Muscle of back (tissue), 11 donors: ENCODE results near the gene NPLOC4. TPM values are rescaled to one million over a fixed set of nuclear protein-coding genes. Genes with fewer than 3 reads are reported as not detected.

Experiments used
- DNase-seq, 3 donors: peaks; one replicate each; pipeline versions ENCODE4 v3.0.0 to v3.0.0-alpha.2; 2013
- polyA plus RNA-seq, 10 donors: library from polyadenylated mRNA; unstranded; fragments of 120-200 nt; gene quantifications; one replicate each; pipeline ENCODE4 v1.2.1, GENCODE V29; 2013; ENCODE audit not compliant: insufficient read length in 10 of 10

Gene NPLOC4
- polyA plus RNA-seq, 10 donors: 43.8 to 57.8 (median 50.6) TPM

DNA sequence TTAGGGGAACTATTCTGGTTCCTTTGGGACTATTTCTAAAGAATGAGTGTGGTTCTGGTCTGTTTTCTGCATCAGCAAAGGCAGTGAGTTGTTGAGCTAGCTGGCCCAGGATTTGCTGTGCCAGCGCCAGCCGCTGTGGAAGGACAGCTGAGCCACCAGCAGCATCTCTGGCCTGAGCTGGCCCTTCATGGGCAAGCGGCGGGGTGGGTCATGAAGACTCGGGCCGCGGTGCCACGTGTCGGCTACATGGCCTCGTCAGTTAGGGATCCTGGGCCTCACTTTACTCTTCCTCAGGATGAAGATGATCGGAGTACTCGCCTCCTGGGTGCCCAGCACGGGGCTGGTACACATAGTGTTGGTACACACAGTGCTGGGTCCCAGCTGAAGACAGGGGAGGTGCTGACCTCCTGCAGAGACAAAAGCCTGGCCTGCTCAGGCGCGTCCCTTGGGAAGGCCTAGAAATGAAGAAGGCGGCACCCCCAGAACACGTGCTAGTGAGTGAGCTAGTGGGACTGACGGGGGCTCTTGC, 66.9 kb downstream of the NPLOC4 start:
- DNase-seq: no peak

DNA sequence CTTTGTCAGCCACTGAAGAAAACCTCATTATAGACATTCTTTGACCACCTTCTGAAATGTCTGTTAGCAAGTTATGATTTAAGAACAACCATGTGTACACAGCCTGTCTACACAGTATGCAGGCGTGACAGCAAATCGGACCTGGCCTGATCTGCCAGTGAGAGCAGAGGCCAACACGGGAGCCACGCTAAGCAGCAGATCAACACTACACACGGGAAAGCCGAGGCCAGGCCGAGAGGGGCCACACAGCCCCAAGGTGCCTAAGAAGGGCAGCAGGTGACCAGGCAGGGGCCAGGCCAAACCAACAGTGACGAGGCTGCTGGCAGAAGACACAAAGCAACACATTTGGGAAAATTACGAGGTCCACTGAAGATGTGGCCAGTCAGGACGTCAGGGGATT, 68.5 kb downstream of the NPLOC4 start:
- no peak for DNase-seq

DNA sequence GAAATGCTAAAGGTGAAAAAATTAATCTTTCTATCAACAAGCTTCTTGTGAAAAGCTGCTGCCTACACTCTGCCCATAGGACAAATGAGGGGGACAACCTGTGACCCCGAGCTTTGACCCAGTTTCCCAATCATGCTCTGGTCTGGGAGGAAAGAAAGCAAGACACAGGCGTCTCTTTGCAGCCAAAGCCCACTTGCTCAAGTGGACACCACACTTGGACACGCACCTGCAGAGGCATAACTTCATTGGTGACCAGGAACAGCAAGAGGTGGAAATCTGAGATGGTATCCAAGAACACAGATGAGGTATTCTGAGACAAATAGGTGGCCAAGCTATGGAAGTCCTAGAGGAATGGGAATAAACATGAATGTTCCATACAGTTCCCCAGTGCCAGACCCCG, 69.7 kb downstream of the NPLOC4 start:
- peak in 1 of 3 donors; percentile 44 for DNase-seq

DNA sequence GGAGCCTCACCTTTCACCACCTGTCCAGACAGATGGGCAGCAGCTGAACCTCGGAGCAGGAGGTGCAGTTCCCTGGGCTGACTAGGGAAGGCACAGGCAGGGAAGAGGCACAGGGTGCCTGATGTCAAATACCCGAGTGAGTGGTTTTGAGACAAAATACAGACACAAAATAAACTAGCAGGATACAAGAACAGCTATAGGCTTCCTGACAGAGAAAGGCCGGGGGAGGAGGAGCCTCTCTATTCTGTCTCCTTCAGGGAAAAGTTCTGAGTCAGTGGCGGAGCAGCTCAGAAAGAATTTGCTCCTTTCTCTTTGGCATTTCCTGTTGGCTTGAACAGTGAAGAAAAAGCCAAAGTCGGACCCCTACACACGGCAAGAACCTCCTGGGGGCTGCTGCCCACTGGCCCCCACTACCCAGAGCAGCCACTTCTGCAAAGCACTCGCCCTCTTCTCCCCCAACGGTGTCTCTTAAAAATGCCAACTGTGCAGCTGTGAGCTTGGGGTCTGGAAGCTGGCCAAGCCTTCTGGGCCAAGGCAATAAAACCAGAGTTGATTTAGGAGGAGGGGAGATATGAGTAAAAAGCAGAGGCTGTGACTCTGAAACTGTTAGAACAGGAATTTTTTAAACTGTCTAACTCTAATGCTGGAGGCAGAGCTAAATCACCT, 70.3 kb downstream of the NPLOC4 start:
- DNase-seq: peak; percentile 85 to 96 (median 93)

DNA sequence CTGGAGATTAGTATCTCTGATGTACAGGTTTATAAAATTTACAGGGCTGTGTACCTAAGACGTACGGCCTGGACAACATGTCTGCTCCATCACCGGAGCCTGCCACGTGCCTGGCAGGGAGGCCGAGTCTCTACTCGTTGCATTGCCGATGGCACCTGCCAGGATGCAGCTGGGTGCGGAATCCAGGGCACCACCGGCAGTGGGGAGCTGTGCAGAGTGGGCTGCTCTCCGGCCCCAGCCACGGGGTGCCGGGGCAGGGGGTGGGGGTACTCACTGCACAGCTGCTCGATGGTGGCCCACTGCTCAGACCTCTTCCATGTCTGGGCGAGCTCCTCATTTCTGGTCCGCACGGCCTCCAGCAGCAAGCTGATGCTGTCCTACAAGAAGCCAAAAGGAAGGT, 71.7 kb downstream of the NPLOC4 start:
- no peak for DNase-seq

DNA sequence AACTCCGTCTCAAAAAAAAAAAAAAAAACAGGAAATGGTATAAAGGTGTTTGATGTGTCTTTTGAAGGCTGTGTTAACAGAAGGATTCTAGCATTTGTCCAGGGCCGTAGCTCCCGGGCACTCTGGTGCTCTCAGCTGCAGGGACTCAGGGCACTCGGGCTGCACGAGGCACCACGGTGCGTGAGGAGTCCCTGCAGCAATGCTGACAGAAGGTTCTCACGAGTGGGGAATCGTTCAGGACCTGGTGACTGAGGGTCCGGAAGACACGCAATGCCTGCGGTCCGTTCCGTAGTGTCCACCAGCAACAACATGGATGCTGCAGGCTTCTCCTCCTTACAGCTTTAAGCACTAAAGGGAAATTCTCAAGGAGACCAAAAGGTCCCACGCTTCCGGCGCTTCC, 72.1 kb downstream of the NPLOC4 start:
- DNase-seq: no peak

DNA sequence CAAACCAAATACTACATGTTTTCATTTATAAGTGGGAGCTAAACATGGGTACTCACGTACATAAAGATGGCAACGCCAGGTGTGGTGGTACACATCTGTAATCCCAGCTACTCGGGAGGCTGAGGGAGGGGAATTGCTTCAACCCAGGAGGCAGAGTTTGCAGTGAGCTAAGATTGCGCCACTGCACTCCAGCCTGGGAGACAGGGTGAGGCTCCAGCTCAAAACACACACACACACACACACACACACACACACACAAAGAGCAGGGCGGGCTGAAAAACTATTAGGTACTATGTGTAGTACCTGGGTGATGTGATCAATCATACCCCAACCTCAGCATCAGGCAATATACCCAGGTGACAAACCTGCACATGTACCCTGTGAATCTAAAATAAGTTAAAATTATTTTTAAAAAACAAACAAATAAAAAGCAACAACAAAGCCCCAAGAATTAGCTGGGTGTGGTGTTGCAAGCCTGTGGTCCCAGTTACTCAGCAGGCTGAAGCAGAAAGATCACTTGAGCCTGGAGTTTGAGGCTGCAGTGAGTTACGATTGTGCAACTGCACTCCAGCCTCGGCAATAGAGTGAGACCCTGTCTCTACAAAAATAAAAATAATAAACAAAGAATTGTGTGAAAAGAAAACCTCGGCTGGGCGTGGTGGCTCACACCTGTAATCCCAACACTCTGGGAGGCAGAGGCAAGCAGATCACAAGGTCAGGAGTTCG, 72.9 kb downstream of the NPLOC4 start:
- no peak for DNase-seq

DNA sequence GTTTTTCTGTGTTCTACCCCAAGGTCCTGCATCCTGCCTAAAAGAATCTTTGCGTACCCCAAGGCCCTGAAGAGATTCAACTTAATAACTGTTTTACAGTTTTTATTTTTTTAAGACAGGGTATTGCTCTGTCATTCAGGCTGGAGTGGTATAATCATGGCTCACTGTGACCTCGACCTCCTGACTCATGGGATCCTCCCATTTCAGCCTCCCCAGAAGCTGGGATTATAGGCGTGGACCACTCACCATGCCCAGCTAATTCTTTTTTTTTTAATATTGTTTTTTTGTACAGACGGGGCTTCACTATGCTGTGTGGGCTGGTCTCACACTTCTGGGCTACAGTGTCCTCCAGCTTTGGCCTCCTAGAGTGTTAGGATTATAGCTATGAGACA, 75.4 kb downstream of the NPLOC4 start:
- DNase-seq: no peak

DNA sequence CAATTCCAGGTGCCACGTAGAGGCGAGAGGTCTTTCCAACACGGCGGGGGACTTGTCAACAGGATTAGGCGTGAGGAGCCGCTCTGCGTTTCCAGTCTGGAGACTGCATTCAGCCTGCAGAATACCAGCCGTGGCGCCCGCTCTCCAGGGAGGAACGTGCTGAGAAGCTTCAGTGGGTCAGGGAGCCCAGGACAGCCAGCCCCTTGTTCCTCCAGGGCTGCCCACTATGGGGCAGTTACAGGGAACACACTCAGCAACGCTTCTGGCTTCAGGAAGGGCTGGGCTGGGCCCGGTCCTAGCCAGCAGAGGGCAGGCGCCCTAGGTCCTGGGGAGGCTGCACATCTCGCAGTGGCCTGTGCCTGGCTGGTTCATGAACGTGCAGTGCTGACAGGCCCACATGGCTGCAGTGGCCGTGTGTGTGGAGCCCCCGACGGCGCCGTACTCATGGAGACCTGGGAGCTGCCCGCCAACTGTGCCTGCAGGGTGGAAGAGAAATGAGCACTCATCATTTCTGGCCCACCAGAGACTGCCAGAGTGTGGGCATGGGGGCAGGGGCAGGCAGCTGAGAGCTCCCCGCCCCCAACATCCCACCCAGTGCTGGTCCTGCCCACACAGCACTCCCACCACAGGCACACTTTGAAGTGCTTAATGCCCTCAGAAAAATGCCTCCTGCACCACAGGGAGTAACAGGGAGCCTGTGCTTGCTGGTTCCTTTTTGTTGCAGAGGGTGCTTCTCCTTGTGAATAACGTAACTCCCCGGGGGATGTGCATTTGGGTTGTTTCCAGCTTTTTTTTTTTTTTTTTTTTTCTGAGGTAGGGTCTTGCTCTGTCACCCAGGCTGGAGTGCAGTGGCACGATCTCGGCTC, 77.7 kb downstream of the NPLOC4 start:
- no peak for DNase-seq

DNA sequence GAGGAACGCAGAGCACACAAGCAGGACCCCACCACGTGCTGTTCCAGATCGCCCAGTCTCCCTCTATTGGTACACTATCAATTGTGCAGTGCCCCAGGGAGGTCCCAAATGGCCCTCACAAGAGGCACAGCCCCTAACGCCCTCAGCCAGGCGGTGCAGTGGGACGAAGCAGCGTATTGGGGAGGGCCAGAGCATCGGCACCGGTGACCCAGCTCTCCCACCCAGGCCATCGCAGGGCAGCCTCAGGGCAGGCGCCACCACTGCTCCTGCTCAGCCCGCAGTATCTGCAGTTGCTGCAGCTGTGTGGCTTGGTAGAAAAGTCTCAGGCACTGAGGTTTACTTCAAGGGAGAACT, 78.8 kb downstream of the NPLOC4 start:
- DNase-seq: no peak

DNA sequence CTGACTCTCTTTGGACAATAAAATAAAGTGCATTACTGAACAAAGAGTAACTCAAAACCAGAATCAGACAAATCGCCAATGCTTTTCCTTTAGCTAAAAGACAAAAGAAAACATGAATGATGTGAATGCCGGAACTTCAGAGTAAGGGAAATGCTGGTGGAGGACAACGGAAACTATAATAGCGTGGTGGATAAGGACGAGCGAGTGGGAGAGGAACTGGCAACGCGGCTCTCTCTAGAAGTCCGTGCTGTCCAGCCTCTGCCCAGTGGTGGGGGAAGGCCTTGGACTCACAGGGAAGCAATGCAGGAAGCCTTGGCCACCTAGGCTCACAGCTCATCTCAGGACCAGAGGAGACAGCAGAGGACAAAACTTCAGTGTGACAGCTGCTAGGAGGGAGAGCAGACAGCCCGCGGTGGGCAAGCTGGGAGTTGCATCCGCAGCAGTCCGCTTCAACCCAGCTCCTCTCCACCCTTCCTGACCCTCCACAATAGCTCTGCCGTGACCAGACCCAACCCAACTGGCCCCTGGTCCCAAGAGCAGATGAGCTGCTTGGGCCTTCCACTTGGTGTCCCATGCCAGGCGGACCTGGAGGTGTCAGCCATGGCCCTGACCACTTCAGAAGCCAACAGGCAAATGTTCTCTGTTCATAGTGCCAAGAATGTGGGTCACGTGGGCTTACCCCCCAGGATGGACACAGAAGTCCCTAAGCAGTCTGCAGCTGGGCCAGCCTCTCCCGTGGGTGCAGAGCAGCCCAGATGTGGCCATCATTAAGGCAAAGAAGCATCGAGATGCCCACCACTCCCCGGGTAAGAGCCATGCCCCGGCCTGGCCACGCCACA, 79.4 kb downstream of the NPLOC4 start:
- no peak for DNase-seq

DNA sequence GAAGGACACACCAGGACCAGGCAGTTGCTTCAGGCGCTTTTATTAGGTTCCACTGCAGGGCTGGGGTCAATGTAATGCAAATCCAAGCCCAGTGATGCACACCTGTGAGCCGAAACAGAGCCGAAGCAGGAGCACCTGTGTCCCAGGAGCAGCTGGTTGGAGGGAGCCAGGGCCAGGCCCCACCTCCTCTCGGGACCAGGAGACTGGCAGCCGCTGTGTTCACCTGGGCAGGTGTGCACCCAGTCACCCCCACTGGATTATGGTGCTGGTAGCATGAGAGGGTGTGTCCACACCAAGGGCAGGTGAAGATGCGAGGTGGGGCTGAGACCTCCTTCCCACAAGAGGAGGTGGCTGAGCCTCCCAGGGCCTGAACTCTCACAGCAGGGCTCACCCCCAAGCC, 80.0 kb downstream of the NPLOC4 start:
- no peak for DNase-seq

DNA sequence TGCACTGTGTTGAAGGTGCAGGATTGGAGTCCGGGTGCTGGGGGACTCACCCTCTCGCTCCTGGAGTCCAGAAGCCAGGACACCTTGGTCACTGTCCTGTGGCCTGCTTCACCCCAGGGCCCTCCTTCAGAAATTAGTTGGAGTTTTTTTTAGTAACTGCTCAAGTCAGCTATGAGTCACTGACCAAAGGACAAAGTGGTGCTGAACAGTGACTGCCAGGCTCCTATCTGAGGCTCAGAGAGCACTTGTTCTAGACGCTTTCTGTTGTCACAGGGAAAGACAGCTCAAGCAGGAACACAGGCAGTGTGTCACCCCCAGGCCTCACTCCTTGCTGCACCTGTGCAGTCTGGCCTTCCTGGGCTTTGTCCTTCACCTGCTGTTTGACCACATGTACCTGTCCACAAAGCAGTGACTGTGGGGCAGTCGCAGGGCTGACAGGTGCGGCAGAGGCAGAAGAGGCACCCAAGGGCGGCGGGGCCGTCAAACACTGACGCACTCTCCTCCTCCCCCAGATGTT, 80.7 kb downstream of the NPLOC4 start:
- DNase-seq: no peak

DNA sequence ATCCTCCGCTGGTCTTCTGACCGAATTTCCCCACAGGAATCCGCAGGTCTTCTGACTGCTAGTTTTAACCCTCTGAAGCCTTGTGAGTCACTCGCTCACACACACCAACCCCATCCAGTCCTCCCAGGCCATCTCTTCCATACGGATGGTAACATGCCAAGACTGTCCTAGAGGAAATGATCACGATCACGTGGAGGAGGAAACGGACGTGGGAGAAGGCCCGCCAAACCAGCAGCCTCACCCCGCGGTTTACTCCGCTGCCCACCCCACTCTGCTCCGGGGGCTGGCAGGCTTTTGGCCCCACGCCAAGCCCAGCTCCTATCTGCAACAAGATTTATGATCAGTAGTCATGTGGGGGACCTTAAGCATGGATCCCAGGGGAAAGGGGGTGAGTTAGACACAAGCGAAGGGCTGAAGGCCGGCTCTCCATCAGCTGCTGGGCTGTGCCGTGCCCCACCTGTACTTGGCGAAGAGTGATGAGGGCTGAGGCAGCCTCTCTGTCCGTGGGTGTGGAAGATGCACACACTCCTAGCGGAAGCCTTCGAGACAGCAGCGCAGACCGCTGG, 83.2 kb downstream of the NPLOC4 start:
- peak in 2 of 3 donors; percentile 41 to 90 for DNase-seq

DNA sequence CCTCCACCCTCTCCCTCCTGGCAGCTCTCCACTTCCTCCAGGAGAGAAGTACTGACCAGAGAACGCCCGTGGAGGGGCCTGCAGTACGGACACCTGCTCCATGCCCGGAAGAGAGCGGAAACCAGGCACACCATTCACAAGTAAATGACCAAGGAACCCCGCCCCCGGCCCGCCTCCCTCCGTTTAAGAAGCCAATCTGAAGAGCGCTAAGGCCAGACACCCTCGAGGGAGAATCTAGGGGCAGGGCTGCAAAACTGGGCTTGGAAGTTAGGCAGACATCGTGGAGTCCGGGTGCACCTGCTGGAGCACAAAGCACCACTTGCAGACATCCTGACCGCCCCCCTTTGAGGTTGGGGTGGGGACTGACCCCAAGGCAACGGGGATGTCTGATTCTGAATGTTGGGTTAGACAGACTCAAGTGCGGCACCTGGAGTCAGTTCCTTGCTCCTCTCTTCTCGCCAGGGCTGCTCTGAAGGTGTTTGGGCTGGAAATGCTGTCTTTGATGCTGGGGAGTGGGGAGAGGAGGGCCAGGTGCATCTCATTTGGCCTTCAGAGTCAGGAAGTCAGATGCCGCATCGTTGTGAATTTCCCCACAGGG, 83.8 kb downstream of the NPLOC4 start:
- peak; percentile 56 to 90 (median 72) for DNase-seq

DNA sequence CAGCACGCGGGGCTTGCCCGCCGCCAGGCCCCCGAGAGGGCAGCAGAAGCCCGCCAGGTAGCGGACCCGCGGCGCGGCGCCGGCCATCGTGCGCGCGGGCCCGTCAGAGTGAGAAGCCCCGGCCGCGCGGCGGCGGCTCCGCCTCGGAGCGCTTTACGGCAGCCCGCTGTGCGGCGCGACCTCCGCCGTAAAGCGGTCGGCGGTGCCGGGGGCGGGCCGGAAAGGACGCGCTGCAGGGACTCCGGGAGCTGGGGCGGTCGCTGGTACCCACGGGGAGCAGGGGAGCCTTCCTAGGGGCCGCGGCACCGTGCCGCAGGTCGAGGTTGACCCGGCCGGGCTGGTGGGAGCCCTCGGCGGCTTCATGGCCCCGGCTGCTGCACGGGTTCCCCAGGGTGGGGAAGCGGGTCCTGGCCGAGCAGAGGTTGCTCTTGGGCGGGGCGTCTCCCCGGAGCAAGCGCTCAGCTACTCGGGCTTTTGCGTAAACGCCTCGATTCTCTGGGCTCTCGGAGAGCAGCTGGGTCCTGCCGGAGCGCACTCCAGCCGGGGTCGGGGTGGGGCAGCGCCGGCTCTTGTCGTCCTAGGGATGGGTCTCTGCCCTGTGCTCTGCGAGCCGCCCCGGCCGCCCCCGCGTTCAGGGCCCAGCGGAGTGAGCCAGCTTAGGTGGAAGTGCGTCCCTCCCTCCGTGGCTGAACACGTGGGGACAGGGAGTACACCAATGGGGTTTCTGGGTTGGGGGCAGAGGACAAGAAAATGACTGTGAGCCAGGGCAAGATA, 84.5 kb downstream of the NPLOC4 start, which contains the start of gene FAAP100:
FAAP100 (minus strand) TSS at position 110 of the 774 bp plus-strand sequence; CDS start at position 87, 23 bp downstream.
- peak; percentile 81 to 95 (median 89) for DNase-seq

DNA sequence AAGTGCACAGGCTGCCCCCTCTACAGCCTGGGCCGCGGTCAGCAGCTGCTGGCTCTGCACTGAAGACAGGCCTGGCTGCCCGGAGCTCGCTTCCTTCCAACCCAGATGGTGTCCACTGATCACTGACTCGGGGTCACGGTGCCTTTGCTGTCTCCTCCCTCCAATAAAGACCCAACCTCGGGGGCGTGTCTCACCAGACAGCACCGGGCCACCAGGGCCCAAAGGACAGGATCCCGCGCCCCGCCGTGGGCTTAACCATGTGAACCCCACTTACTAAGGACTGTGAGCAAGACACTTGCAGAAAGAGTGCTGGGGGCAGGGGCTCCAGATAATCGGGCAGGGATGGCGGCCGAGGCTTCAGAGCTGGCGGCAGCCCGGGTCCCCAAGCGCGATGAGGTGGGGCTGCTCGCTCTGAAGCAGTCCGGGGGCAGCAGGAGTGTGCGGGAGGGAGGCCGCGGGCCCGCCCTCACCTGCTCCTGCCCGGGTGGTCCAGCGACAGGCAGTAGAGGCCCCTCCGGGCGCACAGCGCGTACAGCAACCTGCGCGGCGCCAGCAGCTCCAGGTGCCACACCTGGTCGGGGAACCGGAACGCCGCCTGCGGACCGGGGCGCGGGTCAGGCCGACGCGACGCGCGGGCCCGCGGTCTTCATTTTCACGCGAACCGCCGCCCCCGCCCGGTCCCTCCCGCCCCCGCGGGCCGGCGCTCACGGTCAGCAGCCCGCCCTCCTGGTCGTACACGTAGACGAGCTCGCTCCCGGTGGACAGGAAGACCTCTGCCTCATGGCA, 85.3 kb downstream of the NPLOC4 start:
- DNase-seq: peak in 1 of 3 donors; percentile 56

DNA sequence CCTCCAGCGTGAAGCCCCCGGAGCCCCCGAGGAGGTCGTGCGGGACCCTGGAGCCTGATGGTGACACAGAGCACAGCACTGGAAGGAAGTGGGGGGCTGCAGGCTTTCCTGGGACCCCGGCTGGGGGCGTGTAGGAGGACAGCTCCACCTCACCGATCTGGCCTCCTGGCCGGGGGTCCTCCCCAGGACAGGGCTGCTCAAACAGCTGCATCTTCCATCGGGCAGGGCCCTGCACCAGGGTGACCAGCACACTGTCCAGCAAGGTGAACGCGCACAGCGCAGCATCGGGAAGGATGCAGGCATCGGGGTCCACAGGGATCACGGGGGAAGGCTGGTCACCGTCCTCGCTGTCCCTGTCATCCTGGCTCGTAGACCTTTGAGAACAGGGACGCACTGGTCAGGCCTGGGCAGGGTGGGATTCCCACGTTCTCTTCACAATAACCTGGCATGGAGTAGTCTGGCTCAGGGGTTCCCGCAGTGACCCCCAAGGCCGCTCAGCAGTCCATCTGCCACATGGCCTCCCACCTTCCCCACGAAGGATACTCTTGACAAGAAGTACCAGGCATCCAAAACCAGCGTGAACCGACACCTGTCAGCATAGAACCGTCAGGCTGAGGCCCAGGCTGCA, 86.0 kb downstream of the NPLOC4 start:
- DNase-seq: no peak
